Karpas-422 (cell line): Measurements from ENCODE around the gene CALM1. TPM values are rescaled to one million over a fixed set of nuclear protein-coding genes. Genes with fewer than 3 reads are reported as not detected.

Experiments used
- DNase-seq: peaks from one replicate; pipeline ENCODE4 v3.0.0-alpha.2; 2015
- H2AFZ ChIP-seq: fragments of 200-600 bp; sonication (generic); 2 replicates; pipeline ENCODE4 v1.6.1; 2014; ENCODE audit warnings: antibody characterized with exemption, low read length, mixed read lengths
- H3K27ac ChIP-seq: fragments of 200-600 bp; sonication (generic); 2 replicates; pipeline ENCODE4 v1.5.1; 2014; ENCODE audit warnings: mild to moderate bottlenecking, low read length, moderate library complexity
- H3K27me3 ChIP-seq: fragments of 200-600 bp; sonication (generic); 2 replicates; pipeline ENCODE4 v1.6.1; 2014; ENCODE audit warnings: low read length, mixed read lengths
- H3K36me3 ChIP-seq: fragments of 200-600 bp; sonication (generic); 2 replicates; pipeline ENCODE4 v1.6.1; 2014; ENCODE audit warnings: low read length, mixed read lengths; ENCODE audit not compliant: insufficient read depth
- H3K4me1 ChIP-seq: fragments of 200-600 bp; sonication (generic); 2 replicates; pipeline ENCODE4 v1.6.1; 2014; ENCODE audit warnings: mild to moderate bottlenecking, low read length, mixed read lengths
- H3K4me2 ChIP-seq: fragments of 200-600 bp; sonication (generic); 2 replicates; pipeline ENCODE4 v1.6.1; 2014; ENCODE audit warnings: low read length, low read depth, mild to moderate bottlenecking; ENCODE audit not compliant: poor library complexity, severe bottlenecking
- H3K4me3 ChIP-seq: fragments of 200-600 bp; sonication (generic); 2 replicates; pipeline ENCODE4 v1.5.1; 2014; ENCODE audit warnings: mild to moderate bottlenecking, antibody characterized with exemption, low read length, mixed read lengths
- H3K79me2 ChIP-seq: fragments of 200-600 bp; sonication (generic); 2 replicates; pipeline ENCODE4 v1.6.1; 2014; ENCODE audit warnings: mild to moderate bottlenecking, low read length, mixed read lengths
- H3K9ac ChIP-seq: fragments of 200-600 bp; sonication (generic); 2 replicates; pipeline ENCODE4 v1.6.0; 2014; ENCODE audit warnings: low read length
- H3K9me2 ChIP-seq: fragments of 200-600 bp; sonication (generic), shearing (Covaris generic); replicated peaks from 2 replicates; pipeline ENCODE4 v1.6.0; 2014; ENCODE audit warnings: mild to moderate bottlenecking, low read length, moderate library complexity; ENCODE audit not compliant: insufficient read depth
- H3K9me3 ChIP-seq: fragments of 300-700, 200-600 bp; sonication (generic); 2 replicates; pipeline ENCODE4 v1.6.1; 2014; ENCODE audit warnings: low read length, mixed read lengths
- H4K20me1 ChIP-seq: fragments of 200-600 bp; sonication (generic); 2 replicates; pipeline ENCODE4 v1.6.1; 2014; ENCODE audit warnings: mild to moderate bottlenecking, antibody characterized with exemption, low read length, low read depth; ENCODE audit not compliant: insufficient read depth
- total RNA-seq: library from RNA; depleted of rRNA; stranded (reverse); fragments of >200 nt; shearing (Covaris generic); gene quantifications from 2 replicates; pipeline ENCODE4 v1.2.3, GENCODE V29; 2014; ENCODE audit warnings: low replicate concordance; rRNA removed

Gene CALM1
- 560 and 724 TPM in 2 replicates for total RNA-seq

GRCh38 chr14:90396341-90397339 is at the start of gene CALM1:
Gene CALM1 (plus strand): TSS chr14:90397029. CDS start chr14:90397231, 202 bp downstream.
- Histone ChIP-seq H2AFZ (peak within 1 kb of the TSS; percentile 78), H3K79me2 (peaks cover 42% of the 10 kb centered on the region), H3K9ac (peak within 1 kb of the TSS; percentile 88), H3K9me2 (no peaks in the 10 kb centered on the region), H3K4me1 (peaks cover 24% of the 10 kb centered on the region), H3K4me3 (peak within 1 kb of the TSS; percentile 78), H4K20me1 (peaks cover 39% of the 10 kb centered on the region), H3K9me3 (no peaks in the 10 kb centered on the region), H3K36me3 (peaks cover 19% of the 10 kb centered on the region), H3K4me2 (peak within 1 kb of the TSS; percentile 88), H3K27ac (peak within 1 kb of the TSS; percentile 73), H3K27me3 (no peaks in the 10 kb centered on the region)
- peak; percentile 98 for DNase-seq

- Histone ChIP-seq H3K79me2 (no peaks in the 10 kb centered on the region), H3K4me3 (no peak overlapping the region), H3K27ac (no peak overlapping the region), H2AFZ (no peak overlapping the region), H3K27me3 (no peaks in the 10 kb centered on the region), H3K4me2 (no peak overlapping the region), H3K36me3 (no peaks in the 10 kb centered on the region), H3K4me1 (peaks cover 3% of the 10 kb centered on the region), H4K20me1 (no peaks in the 10 kb centered on the region), H3K9me3 (no peaks in the 10 kb centered on the region), H3K9ac (no peak overlapping the region), H3K9me2 (no peaks in the 10 kb centered on the region)
- DNase-seq, result no peak
These were observed 48.6 kb upstream of the CALM1 start for GRCh38 chr14:90348270-90348669.

GRCh38 chr14:90349739-90350138 is 47.1 kb upstream of the CALM1 start:
- Histone ChIP-seq H2AFZ (no peak overlapping the region), H4K20me1 (no peaks in the 10 kb centered on the region), H3K9me2 (no peaks in the 10 kb centered on the region), H3K4me1 (peaks cover 3% of the 10 kb centered on the region), H3K4me3 (no peak overlapping the region), H3K27ac (no peak overlapping the region), H3K9ac (no peak overlapping the region), H3K9me3 (no peaks in the 10 kb centered on the region), H3K36me3 (no peaks in the 10 kb centered on the region), H3K4me2 (no peak overlapping the region), H3K79me2 (no peaks in the 10 kb centered on the region), H3K27me3 (no peaks in the 10 kb centered on the region)
- DNase-seq, result no peak

- Histone ChIP-seq H3K27me3 (no peaks in the 10 kb centered on the region), H3K9me2 (no peaks in the 10 kb centered on the region), H3K79me2 (no peaks in the 10 kb centered on the region), H3K9me3 (no peaks in the 10 kb centered on the region), H2AFZ (no peak overlapping the region), H3K27ac (no peak overlapping the region), H3K9ac (no peak overlapping the region), H4K20me1 (no peaks in the 10 kb centered on the region), H3K4me3 (no peak overlapping the region), H3K36me3 (no peaks in the 10 kb centered on the region), H3K4me2 (no peak overlapping the region), H3K4me1 (no peaks in the 10 kb centered on the region)
- DNase-seq, result no peak
These were observed 42.1 kb upstream of the CALM1 start for GRCh38 chr14:90354551-90355298.

- Histone ChIP-seq H2AFZ (no peak overlapping the region), H3K9ac (no peak overlapping the region), H3K4me2 (no peak overlapping the region), H3K4me1 (no peaks in the 10 kb centered on the region), H3K79me2 (no peaks in the 10 kb centered on the region), H4K20me1 (no peaks in the 10 kb centered on the region), H3K9me2 (no peaks in the 10 kb centered on the region), H3K4me3 (no peak overlapping the region), H3K9me3 (no peaks in the 10 kb centered on the region), H3K27ac (no peak overlapping the region), H3K27me3 (no peaks in the 10 kb centered on the region), H3K36me3 (no peaks in the 10 kb centered on the region)
- no peak for DNase-seq
These were observed 41.0 kb upstream of the CALM1 start for GRCh38 chr14:90355540-90356518.

GRCh38 chr14:90356925-90357324 is 39.9 kb upstream of the CALM1 start:
- no peaks in the 10 kb centered on the region for H3K79me2 ChIP-seq
- H3K9me3 ChIP-seq, result no peaks in the 10 kb centered on the region
- H3K4me2 ChIP-seq, result no peak overlapping the region
- no peak for DNase-seq
- H4K20me1 ChIP-seq, result no peaks in the 10 kb centered on the region
- H3K9ac ChIP-seq, result no peak overlapping the region
- H3K36me3 ChIP-seq, result no peaks in the 10 kb centered on the region
- no peaks in the 10 kb centered on the region for H3K9me2 ChIP-seq
- H2AFZ ChIP-seq, result no peak overlapping the region
- H3K27me3 ChIP-seq, result no peaks in the 10 kb centered on the region
- H3K4me3 ChIP-seq, result no peak overlapping the region
- no peak overlapping the region for H3K27ac ChIP-seq
- no peaks in the 10 kb centered on the region for H3K4me1 ChIP-seq

GRCh38 chr14:90358359-90358758 is 38.5 kb upstream of the CALM1 start:
- Histone ChIP-seq H3K4me3 (no peak overlapping the region), H3K36me3 (no peaks in the 10 kb centered on the region)
- no peak for DNase-seq

More at GRCh38 chr14:90358359-90358758, 38.5 kb upstream of the CALM1 start:
- H2AFZ ChIP-seq, result no peak overlapping the region
- no peak overlapping the region for H3K27ac ChIP-seq
- H4K20me1 ChIP-seq, result no peaks in the 10 kb centered on the region
- no peaks in the 10 kb centered on the region for H3K9me2 ChIP-seq
- H3K79me2 ChIP-seq, result no peaks in the 10 kb centered on the region
- H3K27me3 ChIP-seq, result no peaks in the 10 kb centered on the region
- no peak overlapping the region for H3K4me2 ChIP-seq
- no peak overlapping the region for H3K9ac ChIP-seq
- H3K4me1 ChIP-seq, result no peaks in the 10 kb centered on the region
- no peaks in the 10 kb centered on the region for H3K9me3 ChIP-seq
